Ramos (cell line): ENCODE results near the gene ZNF639.

Experiments
- in situ Hi-C: fragments of 300-500 bp; cut with MboI; formaldehyde crosslinking; loops from one replicate; pipeline ENCODE4 v1.14.3; 2022; ENCODE audit warnings: low sequenced_read_pairs; ENCODE audit not compliant: unreplicated experiment

Gene ZNF639

DNA sequence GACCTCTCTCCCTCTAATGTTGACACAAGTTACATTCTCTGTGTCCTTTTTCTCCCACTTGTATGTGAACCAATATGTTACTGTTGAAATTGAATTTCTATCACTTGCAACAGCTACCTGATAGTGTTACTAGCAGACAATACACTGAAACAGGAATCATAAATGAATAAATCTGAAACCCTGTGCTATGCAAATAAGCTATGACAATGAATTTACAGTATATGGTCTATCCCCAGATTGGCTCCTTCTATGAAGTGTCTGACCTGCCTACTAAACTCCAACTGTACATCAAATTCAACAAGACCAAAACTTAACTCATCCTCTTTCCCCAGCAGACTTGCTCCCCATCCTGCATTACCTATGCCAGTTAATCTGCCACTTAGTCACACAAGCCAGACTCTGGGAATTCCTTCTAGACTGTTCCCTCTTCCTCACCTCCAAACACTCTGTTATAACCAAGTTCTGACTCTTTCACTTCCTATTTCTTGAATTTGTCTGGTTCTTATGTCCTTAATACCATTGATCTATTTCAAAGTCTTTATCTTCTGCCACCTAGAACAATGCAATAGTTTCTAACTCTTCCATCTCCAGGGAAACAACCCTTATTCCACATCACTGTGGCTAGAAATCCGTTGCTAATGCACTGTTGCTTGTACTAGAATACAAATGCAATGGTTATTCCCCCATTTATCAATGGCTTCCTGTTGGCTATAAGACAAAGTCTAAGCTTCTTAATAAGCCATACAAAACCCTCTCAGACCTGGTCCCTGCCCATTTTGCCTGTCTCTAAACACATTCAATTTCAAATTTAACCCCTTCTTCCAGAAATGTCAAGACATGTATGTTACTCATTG is 13.4 kb upstream of the ZNF639 start:
- in situ Hi-C loops = loop anchor here (25.0 kb wide), 1 partner anchor 872 kb away; no protein-coding TSS in a partner anchor

DNA sequence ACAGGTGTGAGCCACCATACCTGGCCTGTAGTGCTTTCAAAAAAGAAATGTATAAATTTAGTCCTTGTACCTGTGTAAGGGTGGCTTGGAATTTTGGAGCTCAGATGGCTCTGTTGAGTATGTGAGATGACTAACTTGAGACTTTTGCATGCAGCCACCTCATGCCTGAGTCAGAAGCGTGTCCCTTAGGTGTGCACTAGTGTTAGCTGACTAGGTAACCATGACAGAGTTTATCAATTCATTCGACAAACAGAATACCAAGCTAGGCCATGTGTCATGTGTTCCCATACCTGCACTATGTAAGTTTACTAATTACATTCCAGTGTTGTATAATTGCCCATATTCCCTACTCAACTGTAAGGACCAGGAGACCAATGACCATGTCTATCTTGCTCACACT is 4.0 kb upstream of the ZNF639 start:
- in situ Hi-C loops = loop anchor here (5.0 to 25.0 kb wide), 3 partner anchors 172 to 882 kb away; partner anchors contain the start of gene PIK3CA

DNA sequence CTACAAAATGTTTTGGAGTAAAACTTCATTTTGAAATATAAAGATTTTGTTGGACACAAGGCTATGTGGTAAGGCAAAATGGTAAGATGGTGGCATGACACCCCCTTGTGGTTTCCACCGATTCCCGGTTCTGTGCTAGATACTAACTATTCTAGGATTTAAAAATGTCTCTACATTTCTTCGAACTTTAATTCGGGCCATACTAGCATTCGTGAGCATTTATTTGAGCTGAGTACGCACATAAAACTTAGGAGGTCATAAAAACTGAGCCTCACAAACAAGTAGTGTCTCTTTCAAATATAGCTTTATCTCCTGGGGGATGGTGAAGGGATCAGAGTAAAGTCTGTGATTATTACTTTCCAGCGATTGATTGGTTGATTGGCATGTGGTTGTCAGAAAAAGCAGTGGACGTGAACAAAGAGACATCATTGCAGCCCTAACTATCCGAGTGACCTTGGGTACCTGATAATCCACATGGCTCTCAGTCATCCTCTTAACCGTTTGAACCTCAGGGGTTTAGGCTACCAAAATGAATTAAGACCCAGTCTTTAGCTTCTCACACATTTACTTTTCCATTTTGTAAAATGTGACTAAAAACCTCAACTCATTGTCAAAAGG is 1.1 kb upstream of the ZNF639 start:
- in situ Hi-C loops = loop anchor here (25.0 kb wide), 1 partner anchor 884 kb away; no protein-coding TSS in a partner anchor

DNA sequence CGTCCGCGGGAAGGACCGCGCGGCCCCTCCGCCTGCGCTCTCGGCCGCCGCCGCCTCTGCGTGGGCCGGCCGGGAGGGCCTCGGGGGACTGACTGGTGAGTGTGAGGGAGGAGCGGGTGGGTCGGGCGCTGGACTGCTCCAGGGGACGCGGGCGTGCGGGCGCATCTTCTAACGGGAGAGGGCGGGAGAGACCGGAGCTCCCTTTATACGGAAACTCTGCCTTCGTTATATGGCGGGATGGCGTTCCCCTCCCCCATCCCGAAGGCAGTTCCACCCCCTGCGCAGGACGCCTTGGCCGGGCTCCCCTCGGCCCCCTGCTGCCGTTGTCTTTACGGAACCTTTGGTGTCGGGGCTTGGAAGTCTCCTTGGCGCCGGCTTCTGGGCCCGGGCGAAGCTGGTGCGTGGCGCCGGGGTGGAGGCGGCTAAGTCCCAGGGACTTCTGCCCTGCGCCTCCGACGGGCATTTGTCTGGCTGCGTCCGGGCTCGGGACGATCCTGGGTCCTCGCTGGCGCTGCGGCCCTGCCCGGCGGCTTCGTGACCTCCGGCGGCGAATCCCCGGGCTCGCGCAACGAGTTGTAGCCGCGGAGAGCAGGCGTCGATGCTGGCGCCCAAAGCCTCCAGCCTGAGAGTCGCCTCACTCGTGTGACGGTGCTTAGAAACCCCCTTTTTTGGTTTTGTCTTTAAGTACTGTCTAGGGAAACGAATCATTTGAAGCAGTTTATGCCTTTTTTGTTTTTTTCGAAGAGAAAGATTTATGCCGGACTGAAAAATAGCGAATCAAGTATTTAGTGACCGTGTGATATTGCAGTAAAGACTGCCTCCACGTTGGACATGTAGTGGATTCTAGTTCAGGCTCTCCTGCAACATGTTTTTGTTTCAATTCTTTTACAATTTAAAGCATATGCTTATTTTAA is 623 bp downstream of the ZNF639 start:
- in situ Hi-C loops = loop anchor here (25.0 kb wide), 1 partner anchor 886 kb away; no protein-coding TSS in a partner anchor

DNA sequence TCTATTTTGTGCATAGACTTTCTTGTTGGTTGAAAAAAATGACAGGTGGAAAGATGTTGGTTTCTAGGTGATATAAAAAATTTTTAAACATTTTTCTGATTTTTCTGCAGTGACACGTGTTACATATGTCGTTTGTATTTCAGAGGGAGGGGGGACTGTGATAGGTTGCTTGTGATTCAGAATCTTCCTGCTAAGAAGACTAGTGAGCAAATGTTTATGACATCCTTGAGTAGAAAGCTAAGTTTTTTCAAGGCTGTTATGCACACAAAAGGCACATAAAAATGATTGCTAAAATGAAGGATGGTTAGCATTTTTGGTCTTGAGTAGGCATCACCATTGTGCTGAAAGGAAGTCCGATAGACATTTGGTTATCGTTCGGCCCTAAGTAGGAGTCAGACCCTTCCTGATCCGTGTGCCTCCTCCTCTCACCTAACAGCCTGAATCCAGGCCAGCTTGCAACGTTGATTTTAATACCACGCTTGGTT is 1.5 kb downstream of the ZNF639 start:
- in situ Hi-C loops = loop anchor here (25.0 kb wide), 1 partner anchor 887 kb away; no protein-coding TSS in a partner anchor

DNA sequence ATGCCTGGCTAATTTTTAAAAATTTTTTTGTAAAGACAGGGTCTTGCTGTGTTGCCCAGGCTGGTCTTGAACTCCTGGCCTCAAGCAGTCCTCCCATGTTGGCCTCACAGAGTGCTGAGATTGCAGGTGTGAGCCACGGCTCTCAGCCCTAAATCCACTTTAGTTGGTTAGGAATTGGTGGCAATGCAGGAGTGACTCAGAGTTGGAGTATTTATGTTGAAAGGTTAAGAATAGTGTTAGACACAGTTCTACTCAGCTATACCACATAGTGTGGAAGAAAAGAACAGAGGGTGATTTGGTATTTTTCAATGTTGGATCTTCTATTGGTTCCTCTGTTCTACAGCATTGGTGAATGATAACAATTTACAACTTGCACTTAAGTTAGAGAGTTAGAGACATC is 7.6 kb downstream of the ZNF639 start:
- in situ Hi-C loops = no loop called here

DNA sequence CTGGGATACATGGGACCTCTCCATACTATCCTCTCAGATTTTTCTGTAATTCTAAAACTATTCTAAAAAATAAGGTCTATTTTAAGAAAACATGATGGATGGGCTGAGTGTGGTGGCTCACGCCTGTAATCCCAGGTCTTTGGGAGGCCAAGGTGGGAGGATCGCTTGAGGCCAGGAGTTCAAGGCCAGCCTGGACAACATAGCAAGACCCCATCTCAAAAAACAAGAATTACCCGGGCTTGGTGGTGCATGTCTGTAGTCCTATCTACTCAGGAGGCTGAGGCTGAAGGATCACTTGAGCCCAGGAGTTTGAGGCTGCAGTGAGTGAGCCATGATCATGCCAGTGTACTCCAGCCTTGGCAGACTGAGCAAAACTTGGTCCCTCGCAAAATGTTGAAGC is 9.4 kb downstream of the ZNF639 start:
- in situ Hi-C loops = no loop called here

DNA sequence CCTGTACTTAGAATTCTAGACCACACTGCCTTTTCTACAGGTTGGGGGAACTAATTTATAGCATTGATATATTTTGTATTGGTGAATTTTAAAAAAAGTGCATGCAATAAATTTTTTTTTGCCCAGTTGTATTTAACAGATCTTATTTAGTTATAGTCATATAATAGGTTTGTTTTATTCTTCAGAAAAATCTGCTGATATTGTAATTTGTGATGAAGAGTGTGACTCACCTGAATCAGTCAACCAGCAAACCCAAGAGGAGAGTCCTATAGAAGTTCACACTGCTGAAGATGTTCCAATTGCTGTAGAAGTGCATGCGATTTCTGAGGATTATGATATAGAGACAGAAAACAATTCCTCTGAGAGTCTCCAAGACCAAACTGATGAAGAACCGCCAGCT is 10.3 kb downstream of the ZNF639 start:
- in situ Hi-C loops = no loop called here

DNA sequence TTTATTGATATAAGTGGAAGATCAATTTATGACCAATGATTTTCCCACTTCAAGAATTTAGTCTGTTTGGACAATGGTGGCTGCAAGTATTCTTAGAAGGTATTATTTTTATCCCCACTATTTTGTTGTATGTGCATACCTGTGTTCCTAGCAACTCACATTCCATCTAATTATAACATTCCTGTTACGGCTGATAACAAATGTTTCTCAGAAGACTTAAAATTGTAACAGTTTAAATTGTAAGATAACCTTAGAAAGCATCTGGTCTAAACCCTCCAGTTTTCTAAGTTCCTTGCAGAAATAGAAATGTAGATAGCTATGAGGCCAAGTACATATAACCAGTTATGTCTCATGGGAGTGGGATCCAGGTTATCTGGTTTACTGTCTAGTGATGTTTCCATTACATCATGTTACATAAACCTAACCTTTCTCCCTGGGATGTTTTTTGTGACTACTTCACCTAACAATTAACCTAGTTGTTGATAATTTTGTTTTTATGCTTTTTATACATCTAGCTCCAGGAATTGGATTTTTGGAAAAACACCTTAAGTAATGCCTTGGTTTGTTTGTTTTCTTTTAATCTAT is 13.6 kb downstream of the ZNF639 start:
- in situ Hi-C loops = loop anchor here (5.0 kb wide), 1 partner anchor 231 kb away; no protein-coding TSS in a partner anchor

DNA sequence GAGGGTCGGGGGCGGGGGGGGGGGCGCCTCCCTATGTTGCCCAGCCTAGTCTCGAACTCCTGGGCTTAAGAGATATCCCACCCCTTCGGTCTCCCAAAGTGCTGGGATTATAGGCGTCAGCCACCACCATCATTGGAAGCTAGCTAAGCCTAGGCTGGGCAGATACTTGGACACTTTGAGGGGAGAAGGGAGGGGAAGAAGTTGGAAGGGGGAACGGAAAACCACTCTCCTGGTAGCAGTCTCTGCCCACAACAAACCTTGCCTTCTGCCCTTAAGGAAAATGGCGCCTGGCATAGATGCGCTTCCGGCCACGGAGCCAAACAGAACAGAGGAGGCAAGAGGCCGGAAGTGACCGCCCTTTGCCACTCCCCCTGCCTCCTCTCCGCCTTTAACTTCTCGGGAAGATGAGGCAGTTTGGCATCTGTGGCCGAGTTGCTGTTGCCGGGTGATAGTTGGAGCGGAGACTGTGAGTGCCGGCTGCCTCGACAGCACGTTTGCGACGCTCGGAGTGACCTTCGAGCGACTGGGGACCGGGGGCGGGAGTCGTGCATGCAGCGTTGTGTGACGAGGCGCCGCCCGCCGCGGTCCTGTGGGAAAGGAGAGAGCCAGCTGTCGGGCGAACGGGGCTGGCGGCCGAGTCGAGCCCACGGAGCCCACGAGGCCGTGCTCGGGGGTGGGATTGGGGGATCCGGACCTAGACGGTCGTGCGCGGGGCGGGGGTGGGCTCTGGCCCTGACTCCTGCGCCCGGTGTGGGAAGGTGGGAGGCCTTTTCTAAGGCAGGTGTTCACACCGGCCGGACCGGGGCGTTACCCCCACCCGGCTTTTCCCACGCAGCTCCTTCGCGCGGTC is 24.7 kb downstream of the ZNF639 start, which contains the start of gene MFN1:
Gene MFN1 (plus strand): TSS at position 365 of the 850 bp plus-strand sequence. CDS start 1,143 bp downstream, outside the sequence.
- in situ Hi-C loops = no loop called here

DNA sequence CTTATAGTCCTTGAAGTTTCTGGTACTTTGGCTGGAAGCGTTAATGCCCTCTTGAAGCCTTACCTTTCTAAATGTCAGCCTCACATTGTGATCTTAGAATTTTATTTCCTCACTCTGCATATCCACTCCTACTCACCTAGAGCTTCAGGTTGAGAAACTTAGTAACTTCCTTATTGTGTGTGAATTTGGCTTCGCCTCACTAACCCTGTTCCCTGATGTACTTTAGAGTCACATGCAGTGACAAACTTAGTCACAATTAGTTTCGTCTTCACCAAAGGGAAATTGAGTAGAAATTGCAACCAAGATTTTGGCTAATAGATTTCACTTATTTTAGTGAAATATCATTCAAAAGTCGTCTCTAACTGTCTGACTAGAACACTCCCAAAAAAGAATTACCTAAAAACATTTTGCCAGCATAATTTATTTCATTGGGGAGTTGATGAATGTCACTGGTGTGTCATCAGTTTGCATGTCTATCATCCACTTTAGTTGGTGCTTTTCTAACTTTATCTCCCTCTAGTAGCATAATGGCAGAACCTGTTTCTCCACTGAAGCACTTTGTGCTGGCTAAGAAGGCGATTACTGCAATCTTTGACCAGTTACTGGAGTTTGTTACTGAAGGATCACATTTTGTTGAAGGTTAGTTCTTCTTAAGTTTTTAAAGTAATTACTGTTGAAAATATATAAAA is 25.6 kb downstream of the ZNF639 start:
- in situ Hi-C loops = no loop called here

DNA sequence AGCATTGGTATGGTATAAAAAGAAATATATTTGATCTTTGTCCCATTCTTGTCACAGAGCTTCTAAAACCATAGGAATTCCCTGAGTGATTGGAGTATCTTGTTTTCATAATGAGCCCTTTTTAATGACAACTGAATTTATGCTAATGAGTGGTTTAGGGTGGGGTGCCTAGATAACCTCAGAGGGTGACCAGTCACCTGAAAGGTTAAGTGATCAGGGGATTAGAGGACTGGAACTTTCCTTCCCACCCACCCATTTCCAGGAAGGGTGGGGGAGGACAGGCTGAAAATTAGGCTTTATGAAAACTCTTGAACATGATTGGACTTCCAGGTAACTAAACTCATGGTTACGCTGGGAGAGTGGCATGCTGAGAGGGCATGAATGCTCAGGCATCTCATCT is 33.2 kb downstream of the ZNF639 start:
- in situ Hi-C loops = no loop called here

DNA sequence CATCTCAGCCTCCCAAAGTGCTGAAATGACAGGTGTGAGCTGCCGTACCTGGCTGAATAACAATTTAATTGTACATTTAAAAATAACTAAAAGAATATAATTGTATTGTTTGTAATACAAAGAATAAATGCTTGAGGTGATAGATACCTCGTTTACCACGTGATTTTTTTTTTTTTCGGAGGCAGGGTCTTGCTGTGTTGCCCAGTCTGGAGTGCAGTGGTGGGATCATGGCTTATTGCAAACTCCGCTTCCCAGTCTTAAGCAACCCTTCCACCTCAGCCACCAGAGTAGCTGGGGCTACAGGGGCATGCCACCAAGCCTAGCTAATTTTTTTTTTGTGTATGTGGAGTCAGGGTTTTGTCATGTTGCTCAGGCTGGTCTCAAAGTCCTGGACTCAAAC is 40.5 kb downstream of the ZNF639 start:
- in situ Hi-C loops = no loop called here

DNA sequence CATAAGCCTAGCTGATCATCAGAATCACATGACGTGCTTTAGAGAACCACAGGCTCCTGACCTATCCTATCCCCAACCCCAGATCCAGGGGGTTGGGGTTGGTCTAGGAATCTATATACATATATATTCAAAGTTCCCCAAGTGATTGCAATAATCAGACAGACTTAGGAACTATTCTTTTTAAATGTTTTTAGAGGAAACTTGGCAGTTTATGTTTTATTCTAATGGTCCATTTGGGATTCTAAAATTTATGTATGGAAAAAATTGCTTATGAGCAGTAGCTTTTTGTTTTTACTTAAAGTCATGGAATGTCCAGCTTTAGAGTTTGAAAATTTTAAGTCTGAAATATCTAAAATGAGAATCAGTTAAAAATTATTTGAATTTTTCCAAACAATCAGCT is 46.8 kb downstream of the ZNF639 start:
- in situ Hi-C loops = no loop called here

DNA sequence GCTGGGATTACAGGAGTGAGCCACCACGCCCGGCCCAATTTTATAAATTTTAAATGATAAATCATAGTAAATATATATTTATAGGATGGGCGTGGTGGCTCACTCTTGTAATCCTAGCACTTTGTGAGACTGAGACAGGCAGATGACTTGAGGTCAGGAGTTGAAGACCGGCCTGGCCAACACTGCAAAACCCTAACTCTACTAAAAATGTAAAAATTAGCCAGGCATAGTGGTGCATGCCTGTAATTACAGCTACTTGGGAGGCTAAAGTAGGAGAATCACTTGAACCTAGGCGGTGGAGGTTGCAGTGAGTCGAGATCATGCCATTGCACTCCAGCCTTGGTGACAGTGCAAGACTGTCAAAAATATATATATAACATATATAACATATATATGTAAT is 51.1 kb downstream of the ZNF639 start:
- in situ Hi-C loops = no loop called here

DNA sequence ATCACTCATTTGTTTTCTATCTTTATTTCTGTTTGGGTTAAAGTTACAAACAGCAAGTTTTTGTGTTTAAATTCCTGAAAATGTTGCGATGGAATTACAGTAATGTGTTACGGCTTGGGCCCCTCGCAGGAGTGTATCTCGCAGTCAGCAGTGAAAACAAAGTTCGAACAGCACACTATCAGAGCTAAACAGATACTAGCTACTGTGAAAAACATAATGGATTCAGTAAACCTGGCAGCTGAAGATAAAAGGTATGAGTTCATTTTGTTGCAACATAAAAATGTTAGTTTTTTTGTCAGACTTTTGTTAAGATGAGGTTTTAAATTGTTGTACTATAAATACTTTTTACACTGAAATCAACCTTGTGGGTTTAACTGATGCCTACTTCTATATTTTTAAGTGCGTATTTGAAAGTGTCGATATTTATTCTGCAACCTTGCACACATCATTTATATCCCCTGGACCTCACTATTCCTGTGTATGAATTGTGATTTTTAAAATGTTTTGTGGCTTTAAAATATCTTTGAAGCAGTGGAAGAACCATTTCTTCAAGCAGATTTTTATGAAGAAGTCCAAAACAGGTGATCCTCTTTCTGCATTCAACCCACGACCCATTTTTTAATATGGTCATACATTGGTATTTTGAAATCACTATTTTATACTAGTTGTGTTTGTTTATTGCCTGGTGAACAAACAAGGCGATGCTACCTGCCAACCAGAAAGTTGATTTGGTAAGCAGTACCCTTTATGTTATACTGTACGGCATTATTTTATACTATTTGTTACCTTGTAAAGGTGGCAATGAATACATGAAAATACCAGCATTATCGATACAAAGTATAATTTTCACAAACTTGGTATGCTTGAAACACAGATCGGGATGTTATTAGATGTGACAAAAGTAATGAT is 52.5 kb downstream of the ZNF639 start:
- in situ Hi-C loops = no loop called here

DNA sequence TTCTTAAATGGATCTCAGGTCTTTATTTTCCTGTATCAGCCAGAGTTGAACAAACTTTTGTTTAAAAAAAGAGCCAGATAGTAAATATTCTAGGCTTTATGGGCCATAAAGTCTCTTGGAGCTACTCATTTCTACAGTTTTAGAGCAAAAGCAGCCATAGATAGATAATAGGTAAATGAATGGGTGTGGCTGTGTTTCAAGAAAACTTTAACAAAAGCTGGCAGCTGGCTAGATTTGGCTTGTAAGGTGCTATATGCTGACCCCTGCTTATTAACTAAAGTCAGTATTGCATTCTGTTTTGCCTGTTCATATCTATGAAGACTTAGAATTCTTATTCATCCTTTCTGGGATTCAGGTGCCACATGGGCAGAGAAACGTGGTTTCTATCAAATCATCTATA is 53.6 kb downstream of the ZNF639 start:
- in situ Hi-C loops = no loop called here
